ENCODE data around the gene TOR4A.

DNA sequence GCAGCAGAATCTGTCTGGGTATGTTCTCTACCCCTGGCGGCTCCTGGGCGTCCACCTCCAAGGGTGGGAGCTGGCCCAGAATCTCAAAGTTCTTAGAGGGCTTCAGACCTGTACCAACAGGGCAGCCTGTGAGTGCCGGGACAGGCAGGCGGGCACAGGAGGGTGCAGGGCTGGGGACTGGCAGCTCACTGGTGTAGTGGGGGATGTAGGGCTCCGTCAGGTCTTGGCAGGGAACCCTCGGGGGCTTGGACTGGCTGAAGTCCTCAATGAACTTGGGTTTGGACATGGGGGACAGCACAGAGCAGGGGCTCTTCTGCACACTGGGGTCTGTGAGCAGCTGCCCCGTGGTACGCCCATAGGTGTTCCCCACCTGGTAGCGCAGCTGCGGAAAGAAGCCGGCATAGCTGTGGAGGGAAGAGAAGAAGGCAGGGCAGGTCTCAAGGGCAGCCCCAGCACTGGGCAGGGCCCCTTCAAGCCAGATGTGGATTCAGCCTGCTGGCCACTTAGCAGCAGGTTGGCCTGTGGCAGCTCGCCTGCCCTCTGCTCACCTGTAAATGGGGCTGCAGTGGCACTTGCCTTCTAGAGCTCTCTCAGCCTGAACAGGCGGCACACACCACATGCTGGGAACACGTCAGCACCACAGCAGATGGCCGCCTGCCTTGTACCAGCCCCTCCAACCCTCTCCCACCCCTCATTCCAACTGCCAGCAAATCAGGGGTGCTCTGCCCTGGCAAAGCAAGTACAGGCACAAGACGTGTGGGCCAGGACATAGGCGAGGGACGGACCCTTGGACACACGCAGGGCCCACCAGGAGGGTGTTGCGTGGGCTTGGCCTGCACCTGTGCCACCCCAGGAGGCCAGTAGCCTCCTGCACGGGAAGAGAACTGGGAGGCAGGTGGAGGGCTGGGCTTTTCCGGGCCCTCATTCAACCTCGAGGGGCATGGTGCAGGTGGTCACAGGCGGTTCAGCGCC, 31.8 kb upstream of the TOR4A start:
- no peak for TF ChIP-seq POLR2A (IDR thresholded peaks at IDR 0.05)
- TF ChIP-seq, protein P1, sequence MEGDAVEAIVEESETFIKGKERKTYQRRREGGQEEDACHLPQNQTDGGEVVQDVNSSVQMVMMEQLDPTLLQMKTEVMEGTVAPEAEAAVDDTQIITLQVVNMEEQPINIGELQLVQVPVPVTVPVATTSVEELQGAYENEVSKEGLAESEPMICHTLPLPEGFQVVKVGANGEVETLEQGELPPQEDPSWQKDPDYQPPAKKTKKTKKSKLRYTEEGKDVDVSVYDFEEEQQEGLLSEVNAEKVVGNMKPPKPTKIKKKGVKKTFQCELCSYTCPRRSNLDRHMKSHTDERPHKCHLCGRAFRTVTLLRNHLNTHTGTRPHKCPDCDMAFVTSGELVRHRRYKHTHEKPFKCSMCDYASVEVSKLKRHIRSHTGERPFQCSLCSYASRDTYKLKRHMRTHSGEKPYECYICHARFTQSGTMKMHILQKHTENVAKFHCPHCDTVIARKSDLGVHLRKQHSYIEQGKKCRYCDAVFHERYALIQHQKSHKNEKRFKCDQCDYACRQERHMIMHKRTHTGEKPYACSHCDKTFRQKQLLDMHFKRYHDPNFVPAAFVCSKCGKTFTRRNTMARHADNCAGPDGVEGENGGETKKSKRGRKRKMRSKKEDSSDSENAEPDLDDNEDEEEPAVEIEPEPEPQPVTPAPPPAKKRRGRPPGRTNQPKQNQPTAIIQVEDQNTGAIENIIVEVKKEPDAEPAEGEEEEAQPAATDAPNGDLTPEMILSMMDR (IDR thresholded peaks at IDR 0.05), result no peak
